GM21723 (cell line): ENCODE data around the gene PYCARD.
"Not testable (repeated sequence)": the region's sequence is repeated elsewhere in the genome, so short reads cannot be mapped to it uniquely, and the experiment has no call there.

Source experiments
- ATAC-seq: cut with Tn5 transposase; IDR thresholded peaks from one replicate; pipeline ENCODE4 v1.9.1; 2021; ENCODE audit warnings: mild to moderate bottlenecking, moderate library complexity; ENCODE audit not compliant: unreplicated experiment

PYCARD gene

GRCh38 chr16:31215287-31216162, 13.0 kb upstream of the PYCARD start:
- no peak for ATAC-seq

GRCh38 chr16:31214708-31215286, 12.2 kb upstream of the PYCARD start:
- ATAC-seq = no peak

- no peak for ATAC-seq
Observed at GRCh38 chr16:31213877-31214707, 11.5 kb upstream of the PYCARD start, which contains the start of gene TRIM72. Gene TRIM72 (plus strand): TSS chr16:31214119. CDS start chr16:31214739, 620 bp downstream.

- ATAC-seq = no peak
Observed at GRCh38 chr16:31213342-31213741, 10.8 kb upstream of the PYCARD start.

GRCh38 chr16:31206776-31207175, 4.2 kb upstream of the PYCARD start:
- no peak for ATAC-seq

GRCh38 chr16:31204871-31205666, 2.5 kb upstream of the PYCARD start:
- ATAC-seq = no peak

- peak; percentile 54 for ATAC-seq
Observed at GRCh38 chr16:31201582-31202413, 762 bp downstream of the PYCARD start.

GRCh38 chr16:31200821-31201568, 1.6 kb downstream of the PYCARD start:
- ATAC-seq = no peak

- ATAC-seq = not testable (repeated sequence)
Observed at GRCh38 chr16:31200111-31200510, 2.4 kb downstream of the PYCARD start.

GRCh38 chr16:31199430-31200041, 3.0 kb downstream of the PYCARD start:
- no peak for ATAC-seq

GRCh38 chr16:31198207-31198882, 4.2 kb downstream of the PYCARD start:
- no peak for ATAC-seq

GRCh38 chr16:31196324-31197088, 6.1 kb downstream of the PYCARD start:
- ATAC-seq = no peak

GRCh38 chr16:31195861-31196260, 6.7 kb downstream of the PYCARD start:
- ATAC-seq = not testable (repeated sequence)

GRCh38 chr16:31194898-31195297, 7.7 kb downstream of the PYCARD start:
- peak; percentile 68 for ATAC-seq

GRCh38 chr16:31193874-31194273, 8.7 kb downstream of the PYCARD start:
- no peak for ATAC-seq

GRCh38 chr16:31192856-31193642, 9.5 kb downstream of the PYCARD start:
- no peak for ATAC-seq
